ENCODE results near the gene RDM1.

The RDM1 gene

GRCh38 chr17:35872196-35872980, 58.2 kb downstream of the RDM1 start:
- TF ChIP-seq, protein P1, sequence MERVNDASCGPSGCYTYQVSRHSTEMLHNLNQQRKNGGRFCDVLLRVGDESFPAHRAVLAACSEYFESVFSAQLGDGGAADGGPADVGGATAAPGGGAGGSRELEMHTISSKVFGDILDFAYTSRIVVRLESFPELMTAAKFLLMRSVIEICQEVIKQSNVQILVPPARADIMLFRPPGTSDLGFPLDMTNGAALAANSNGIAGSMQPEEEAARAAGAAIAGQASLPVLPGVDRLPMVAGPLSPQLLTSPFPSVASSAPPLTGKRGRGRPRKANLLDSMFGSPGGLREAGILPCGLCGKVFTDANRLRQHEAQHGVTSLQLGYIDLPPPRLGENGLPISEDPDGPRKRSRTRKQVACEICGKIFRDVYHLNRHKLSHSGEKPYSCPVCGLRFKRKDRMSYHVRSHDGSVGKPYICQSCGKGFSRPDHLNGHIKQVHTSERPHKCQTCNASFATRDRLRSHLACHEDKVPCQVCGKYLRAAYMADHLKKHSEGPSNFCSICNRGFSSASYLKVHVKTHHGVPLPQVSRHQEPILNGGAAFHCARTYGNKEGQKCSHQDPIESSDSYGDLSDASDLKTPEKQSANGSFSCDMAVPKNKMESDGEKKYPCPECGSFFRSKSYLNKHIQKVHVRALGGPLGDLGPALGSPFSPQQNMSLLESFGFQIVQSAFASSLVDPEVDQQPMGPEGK (CRISPR knock-in tag; IDR thresholded peaks at IDR 0.05; ENCODE audit: borderline replicate concordance) = no peak
- TF ChIP-seq OSR1 (CRISPR knock-in tag; IDR thresholded peaks at IDR 0.05) (no peak), CSDC2 (CRISPR knock-in tag; IDR thresholded peaks at IDR 0.05) (no peak), CREB5 (CRISPR knock-in tag; IDR thresholded peaks at IDR 0.05; ENCODE audit: low read depth) (no peak), TOX (CRISPR knock-in tag; IDR thresholded peaks at IDR 0.05; ENCODE audit: borderline replicate concordance) (no peak), GLIS3 (CRISPR knock-in tag; IDR thresholded peaks at IDR 0.05) (no peak), ARNTL (CRISPR knock-in tag; IDR thresholded peaks at IDR 0.05; ENCODE audit: borderline replicate concordance, low read depth) (no peak), TCF4 (CRISPR knock-in tag; IDR thresholded peaks at IDR 0.05; ENCODE audit: borderline replicate concordance) (no peak), ZC3H10 (CRISPR knock-in tag; IDR thresholded peaks at IDR 0.05) (no peak), ISL1 (CRISPR knock-in tag; IDR thresholded peaks at IDR 0.05) (no peak)
- no peak for ATAC-seq

- TF ChIP-seq CSDC2 (CRISPR knock-in tag; IDR thresholded peaks at IDR 0.05) = no peak
- TF ChIP-seq ZNF8 (CRISPR knock-in tag; IDR thresholded peaks at IDR 0.05) = no peak
- TF ChIP-seq, protein P2, sequence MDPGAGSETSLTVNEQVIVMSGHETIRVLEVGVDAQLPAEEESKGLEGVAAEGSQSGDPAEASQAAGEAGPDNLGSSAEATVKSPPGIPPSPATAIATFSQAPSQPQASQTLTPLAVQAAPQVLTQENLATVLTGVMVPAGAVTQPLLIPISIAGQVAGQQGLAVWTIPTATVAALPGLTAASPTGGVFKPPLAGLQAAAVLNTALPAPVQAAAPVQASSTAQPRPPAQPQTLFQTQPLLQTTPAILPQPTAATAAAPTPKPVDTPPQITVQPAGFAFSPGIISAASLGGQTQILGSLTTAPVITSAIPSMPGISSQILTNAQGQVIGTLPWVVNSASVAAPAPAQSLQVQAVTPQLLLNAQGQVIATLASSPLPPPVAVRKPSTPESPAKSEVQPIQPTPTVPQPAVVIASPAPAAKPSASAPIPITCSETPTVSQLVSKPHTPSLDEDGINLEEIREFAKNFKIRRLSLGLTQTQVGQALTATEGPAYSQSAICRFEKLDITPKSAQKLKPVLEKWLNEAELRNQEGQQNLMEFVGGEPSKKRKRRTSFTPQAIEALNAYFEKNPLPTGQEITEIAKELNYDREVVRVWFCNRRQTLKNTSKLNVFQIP (CRISPR knock-in tag; IDR thresholded peaks at IDR 0.05; ENCODE audit: borderline replicate concordance, low read depth) = no peak
- TF ChIP-seq PPARA (CRISPR knock-in tag; IDR thresholded peaks at IDR 0.05; ENCODE audit: borderline replicate concordance) = no peak
- TF ChIP-seq CSRNP3 (CRISPR knock-in tag; IDR thresholded peaks at IDR 0.05) = no peak
- TF ChIP-seq ZC3H10 (CRISPR knock-in tag; IDR thresholded peaks at IDR 0.05) = no peak
- no peak for TF ChIP-seq CREB5 (CRISPR knock-in tag; IDR thresholded peaks at IDR 0.05; ENCODE audit: low read depth)
- peak; percentile 36; the same call in 1 of the 3 replicates for ATAC-seq
Observed at GRCh38 chr17:35870906-35871819, 59.4 kb downstream of the RDM1 start.

DNA sequence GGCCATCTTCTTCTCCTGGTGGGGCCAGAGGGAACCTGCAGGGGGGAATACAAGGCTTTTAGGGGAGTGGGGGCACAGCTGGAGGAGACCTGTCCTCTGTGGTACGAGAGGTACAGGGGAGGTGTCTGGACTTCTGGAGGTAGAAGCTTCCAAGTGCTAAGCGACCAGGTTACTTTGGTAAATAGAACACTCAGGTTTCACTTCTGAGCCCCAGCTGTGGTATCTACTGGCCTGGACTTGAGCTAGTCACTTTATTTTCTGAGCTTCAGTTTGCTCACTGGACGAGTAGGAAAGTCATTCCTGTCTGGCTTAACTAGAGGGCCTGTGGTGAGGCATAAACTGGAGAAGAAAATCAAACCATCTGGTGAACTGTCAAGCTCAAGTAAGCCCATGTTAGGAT, 61.8 kb downstream of the RDM1 start, which contains the start of gene HEATR9:
Gene HEATR9, minus strand, starts transcription at position 155 of the 400 bp plus-strand sequence. Its CDS starts 149 bp downstream, at position 6.
- TF ChIP-seq GLIS3 (CRISPR knock-in tag; IDR thresholded peaks at IDR 0.05) = no peak
- TF ChIP-seq ISL1 (CRISPR knock-in tag; IDR thresholded peaks at IDR 0.05) = no peak
- no peak for TF ChIP-seq ZFP3 (CRISPR knock-in tag; IDR thresholded peaks at IDR 0.05)
- TF ChIP-seq, protein P3, sequence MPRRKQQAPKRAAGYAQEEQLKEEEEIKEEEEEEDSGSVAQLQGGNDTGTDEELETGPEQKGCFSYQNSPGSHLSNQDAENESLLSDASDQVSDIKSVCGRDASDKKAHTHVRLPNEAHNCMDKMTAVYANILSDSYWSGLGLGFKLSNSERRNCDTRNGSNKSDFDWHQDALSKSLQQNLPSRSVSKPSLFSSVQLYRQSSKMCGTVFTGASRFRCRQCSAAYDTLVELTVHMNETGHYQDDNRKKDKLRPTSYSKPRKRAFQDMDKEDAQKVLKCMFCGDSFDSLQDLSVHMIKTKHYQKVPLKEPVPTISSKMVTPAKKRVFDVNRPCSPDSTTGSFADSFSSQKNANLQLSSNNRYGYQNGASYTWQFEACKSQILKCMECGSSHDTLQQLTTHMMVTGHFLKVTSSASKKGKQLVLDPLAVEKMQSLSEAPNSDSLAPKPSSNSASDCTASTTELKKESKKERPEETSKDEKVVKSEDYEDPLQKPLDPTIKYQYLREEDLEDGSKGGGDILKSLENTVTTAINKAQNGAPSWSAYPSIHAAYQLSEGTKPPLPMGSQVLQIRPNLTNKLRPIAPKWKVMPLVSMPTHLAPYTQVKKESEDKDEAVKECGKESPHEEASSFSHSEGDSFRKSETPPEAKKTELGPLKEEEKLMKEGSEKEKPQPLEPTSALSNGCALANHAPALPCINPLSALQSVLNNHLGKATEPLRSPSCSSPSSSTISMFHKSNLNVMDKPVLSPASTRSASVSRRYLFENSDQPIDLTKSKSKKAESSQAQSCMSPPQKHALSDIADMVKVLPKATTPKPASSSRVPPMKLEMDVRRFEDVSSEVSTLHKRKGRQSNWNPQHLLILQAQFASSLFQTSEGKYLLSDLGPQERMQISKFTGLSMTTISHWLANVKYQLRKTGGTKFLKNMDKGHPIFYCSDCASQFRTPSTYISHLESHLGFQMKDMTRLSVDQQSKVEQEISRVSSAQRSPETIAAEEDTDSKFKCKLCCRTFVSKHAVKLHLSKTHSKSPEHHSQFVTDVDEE (CRISPR knock-in tag; IDR thresholded peaks at IDR 0.05) = no peak
- no peak for TF ChIP-seq ZNF70 (CRISPR knock-in tag; IDR thresholded peaks at IDR 0.05)
- TF ChIP-seq CREB5 (CRISPR knock-in tag; IDR thresholded peaks at IDR 0.05; ENCODE audit: low read depth) = no peak
- no peak for TF ChIP-seq CSDC2 (CRISPR knock-in tag; IDR thresholded peaks at IDR 0.05)
- ATAC-seq = no peak

Measured in SK-N-SH treated with all-trans-retinoic acid at 6 μM for 48 hours (cell line).